Embryonic facial prominence (tissue), 1 donor: ENCODE results near the gene CD244.
"Not testable (repeated sequence)": the region's sequence is repeated elsewhere in the genome, so short reads cannot be mapped to it uniquely, and the experiment has no call there.

Experiments used
- DNase-seq: peaks from one replicate; pipeline ENCODE4 v3.0.0-alpha.2; 2016; ENCODE audit errors: extremely low spot score

Gene CD244

GRCh38 chr1:160862203-160863060, at the start of gene CD244:
Gene CD244, minus strand, starts transcription at chr1:160862887. Its CDS starts 210 bp downstream, at chr1:160862677.
- DNase-seq = no peak

- no peak for DNase-seq
These were observed 49.2 kb upstream of the CD244 start for GRCh38 chr1:160911925-160912324.

- DNase-seq = no peak
These were observed 48.8 kb upstream of the CD244 start for GRCh38 chr1:160911441-160911840.

GRCh38 chr1:160910170-160910750, 47.6 kb upstream of the CD244 start:
- no peak for DNase-seq

GRCh38 chr1:160907976-160908375, 45.3 kb upstream of the CD244 start:
- no peak for DNase-seq

GRCh38 chr1:160905617-160905989, 42.9 kb upstream of the CD244 start:
- no peak for DNase-seq

GRCh38 chr1:160904783-160905616, 42.3 kb upstream of the CD244 start:
- no peak for DNase-seq

- DNase-seq = not testable (repeated sequence)
These were observed 39.6 kb upstream of the CD244 start for GRCh38 chr1:160902251-160902650.

- DNase-seq = no peak
These were observed 39.1 kb upstream of the CD244 start for GRCh38 chr1:160901768-160902167.

- DNase-seq = not testable (repeated sequence)
These were observed 38.0 kb upstream of the CD244 start for GRCh38 chr1:160900683-160901082.

- DNase-seq = not testable (repeated sequence)
These were observed 31.9 kb upstream of the CD244 start for GRCh38 chr1:160894368-160895135.

GRCh38 chr1:160891474-160891873, 28.8 kb upstream of the CD244 start:
- no peak for DNase-seq

GRCh38 chr1:160888926-160889325, 26.2 kb upstream of the CD244 start:
- DNase-seq = no peak

- no peak for DNase-seq
These were observed 24.4 kb upstream of the CD244 start for GRCh38 chr1:160887071-160887470.

- DNase-seq = no peak
These were observed 22.4 kb upstream of the CD244 start, which contains the start of gene ITLN1 for GRCh38 chr1:160885042-160885441. Gene ITLN1, minus strand, starts transcription at chr1:160885180. Its CDS starts 303 bp downstream, at chr1:160884877.

GRCh38 chr1:160884579-160884978, 21.9 kb upstream of the CD244 start:
- DNase-seq = no peak

- no peak for DNase-seq
These were observed 21.2 kb upstream of the CD244 start for GRCh38 chr1:160883581-160884513.

GRCh38 chr1:160882582-160882981, 19.9 kb upstream of the CD244 start:
- no peak for DNase-seq

GRCh38 chr1:160881264-160881663, 18.6 kb upstream of the CD244 start:
- not testable (repeated sequence) for DNase-seq

- DNase-seq = no peak
These were observed 17.5 kb upstream of the CD244 start for GRCh38 chr1:160880216-160880615.
